Neural crest cell (in vitro differentiated cells): ENCODE data around the gene WDR5. TPM values are rescaled to one million over a fixed set of nuclear protein-coding genes. Genes with fewer than 3 reads are reported as not detected.

Source experiments
- DNase-seq: peaks from one replicate; pipeline ENCODE4 v3.0.0; 2021; ENCODE audit warnings: low read depth, mixed read lengths, low spot score
- H3K27ac Mint-ChIP-seq: one replicate; pipeline ENCODE4 v1.8.0; 2021; ENCODE audit warnings: mild to moderate bottlenecking, mixed read lengths; ENCODE audit not compliant: unreplicated experiment
- H3K27me3 Mint-ChIP-seq: 2 replicates; pipeline ENCODE4 v1.8.0; 2021; ENCODE audit warnings: low read depth, mild to moderate bottlenecking, mixed read lengths
- H3K36me3 Mint-ChIP-seq: 2 replicates; pipeline ENCODE4 v1.8.0; 2021; ENCODE audit warnings: low read depth, mild to moderate bottlenecking, mixed read lengths
- H3K4me1 Mint-ChIP-seq: 2 replicates; pipeline ENCODE4 v1.8.0; 2021; ENCODE audit warnings: mixed read lengths
- H3K4me3 Mint-ChIP-seq: one replicate; pipeline ENCODE4 v1.8.0; 2021; ENCODE audit warnings: mild to moderate bottlenecking, mixed read lengths
- H3K9me3 Mint-ChIP-seq: 2 replicates; pipeline ENCODE4 v1.8.0; 2021; ENCODE audit warnings: mixed read lengths
- total RNA-seq: library from RNA; stranded (reverse); gene quantifications from 2 replicates; pipeline ENCODE4 v1.2.1, GENCODE V29; 2021
- TF ChIP-seq, protein P1 (sequence below): fragments of 200-600 bp; sonication (generic); conservative IDR thresholded peaks from 2 replicates; pipeline ENCODE4 v1.5.0; 2021; ENCODE audit warnings: antibody characterized with exemption, mild to moderate bottlenecking

The WDR5 gene
- total RNA-seq, 1 donor from 2014 or later = 67.2 TPM

DNA sequence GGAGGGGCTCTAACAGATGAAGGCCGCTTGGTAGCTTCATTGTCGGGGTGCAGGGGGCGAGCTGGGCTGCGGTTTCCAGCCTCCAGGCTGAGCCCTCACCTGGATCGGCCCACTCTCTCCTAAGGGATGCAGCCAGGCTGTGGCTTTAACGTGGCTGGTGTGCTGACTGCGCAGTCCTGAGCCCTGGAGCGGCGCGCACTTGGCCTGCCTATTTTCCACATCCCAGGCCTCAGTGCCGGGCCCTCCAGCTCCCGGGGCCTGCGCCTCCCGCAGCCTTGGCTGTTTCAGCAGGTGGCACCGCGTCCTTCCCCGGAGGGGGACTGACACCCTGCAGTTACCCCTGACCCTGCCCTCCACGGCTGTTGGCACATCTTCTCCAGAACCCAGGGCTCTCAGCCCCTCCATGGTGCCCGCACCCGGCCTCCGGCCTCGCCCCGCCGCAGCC is 27.1 kb downstream of the WDR5 start:
- DNase-seq = no peak
- H3K27ac Mint-ChIP-seq = no peak overlapping the region

GRCh38 chr9:134163371-134164196 is 27.7 kb downstream of the WDR5 start:
- H3K27ac Mint-ChIP-seq = no peak overlapping the region
- H3K27me3 Mint-ChIP-seq = peaks cover 9% of the 10 kb centered on the region
- no peaks in the 10 kb centered on the region for H3K9me3 Mint-ChIP-seq
- H3K4me1 Mint-ChIP-seq = no peaks in the 10 kb centered on the region
- no peak overlapping the region for H3K4me3 Mint-ChIP-seq
- H3K36me3 Mint-ChIP-seq = peaks cover 11% of the 10 kb centered on the region
- TF ChIP-seq, protein P1, sequence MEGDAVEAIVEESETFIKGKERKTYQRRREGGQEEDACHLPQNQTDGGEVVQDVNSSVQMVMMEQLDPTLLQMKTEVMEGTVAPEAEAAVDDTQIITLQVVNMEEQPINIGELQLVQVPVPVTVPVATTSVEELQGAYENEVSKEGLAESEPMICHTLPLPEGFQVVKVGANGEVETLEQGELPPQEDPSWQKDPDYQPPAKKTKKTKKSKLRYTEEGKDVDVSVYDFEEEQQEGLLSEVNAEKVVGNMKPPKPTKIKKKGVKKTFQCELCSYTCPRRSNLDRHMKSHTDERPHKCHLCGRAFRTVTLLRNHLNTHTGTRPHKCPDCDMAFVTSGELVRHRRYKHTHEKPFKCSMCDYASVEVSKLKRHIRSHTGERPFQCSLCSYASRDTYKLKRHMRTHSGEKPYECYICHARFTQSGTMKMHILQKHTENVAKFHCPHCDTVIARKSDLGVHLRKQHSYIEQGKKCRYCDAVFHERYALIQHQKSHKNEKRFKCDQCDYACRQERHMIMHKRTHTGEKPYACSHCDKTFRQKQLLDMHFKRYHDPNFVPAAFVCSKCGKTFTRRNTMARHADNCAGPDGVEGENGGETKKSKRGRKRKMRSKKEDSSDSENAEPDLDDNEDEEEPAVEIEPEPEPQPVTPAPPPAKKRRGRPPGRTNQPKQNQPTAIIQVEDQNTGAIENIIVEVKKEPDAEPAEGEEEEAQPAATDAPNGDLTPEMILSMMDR = peak; percentile 53
- DNase-seq = peak; percentile 36

More for the DNA sequence above, 27.1 kb downstream of the WDR5 start:
- Mint-ChIP-seq H3K27me3 (peaks cover 9% of the 10 kb centered on the region), H3K36me3 (peaks cover 16% of the 10 kb centered on the region), H3K4me3 (peak overlapping the region; percentile 69), H3K4me1 (no peaks in the 10 kb centered on the region), H3K9me3 (no peaks in the 10 kb centered on the region)
- TF ChIP-seq, protein P1 = no peak

DNA sequence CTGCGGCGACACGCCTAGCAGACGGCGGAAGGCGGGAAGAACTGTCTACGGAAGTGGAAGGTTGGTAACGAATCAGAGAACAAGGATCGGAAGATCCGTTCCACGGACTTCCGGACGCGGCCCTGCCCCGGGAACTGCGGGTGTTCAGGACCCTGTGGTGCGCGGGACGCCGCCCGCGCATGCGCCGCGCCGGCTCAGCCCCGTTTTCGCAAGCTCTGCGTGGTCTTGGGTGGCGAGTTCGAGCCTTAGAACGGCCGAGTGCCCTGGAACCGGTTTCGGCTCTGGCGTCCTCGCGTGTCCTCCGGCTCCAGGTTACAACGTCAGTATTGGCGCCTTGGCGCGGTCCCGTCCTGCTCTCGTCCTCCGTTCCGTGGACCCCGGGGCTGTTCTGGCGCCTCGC is 29.0 kb downstream of the WDR5 start:
- no peaks in the 10 kb centered on the region for H3K9me3 Mint-ChIP-seq
- TF ChIP-seq, protein P1 = no peak
- DNase-seq = no peak
- H3K36me3 Mint-ChIP-seq = peaks cover 11% of the 10 kb centered on the region
- no peak overlapping the region for H3K27ac Mint-ChIP-seq
- H3K4me1 Mint-ChIP-seq = no peaks in the 10 kb centered on the region
- peaks cover 9% of the 10 kb centered on the region for H3K27me3 Mint-ChIP-seq
- no peak overlapping the region for H3K4me3 Mint-ChIP-seq

DNA sequence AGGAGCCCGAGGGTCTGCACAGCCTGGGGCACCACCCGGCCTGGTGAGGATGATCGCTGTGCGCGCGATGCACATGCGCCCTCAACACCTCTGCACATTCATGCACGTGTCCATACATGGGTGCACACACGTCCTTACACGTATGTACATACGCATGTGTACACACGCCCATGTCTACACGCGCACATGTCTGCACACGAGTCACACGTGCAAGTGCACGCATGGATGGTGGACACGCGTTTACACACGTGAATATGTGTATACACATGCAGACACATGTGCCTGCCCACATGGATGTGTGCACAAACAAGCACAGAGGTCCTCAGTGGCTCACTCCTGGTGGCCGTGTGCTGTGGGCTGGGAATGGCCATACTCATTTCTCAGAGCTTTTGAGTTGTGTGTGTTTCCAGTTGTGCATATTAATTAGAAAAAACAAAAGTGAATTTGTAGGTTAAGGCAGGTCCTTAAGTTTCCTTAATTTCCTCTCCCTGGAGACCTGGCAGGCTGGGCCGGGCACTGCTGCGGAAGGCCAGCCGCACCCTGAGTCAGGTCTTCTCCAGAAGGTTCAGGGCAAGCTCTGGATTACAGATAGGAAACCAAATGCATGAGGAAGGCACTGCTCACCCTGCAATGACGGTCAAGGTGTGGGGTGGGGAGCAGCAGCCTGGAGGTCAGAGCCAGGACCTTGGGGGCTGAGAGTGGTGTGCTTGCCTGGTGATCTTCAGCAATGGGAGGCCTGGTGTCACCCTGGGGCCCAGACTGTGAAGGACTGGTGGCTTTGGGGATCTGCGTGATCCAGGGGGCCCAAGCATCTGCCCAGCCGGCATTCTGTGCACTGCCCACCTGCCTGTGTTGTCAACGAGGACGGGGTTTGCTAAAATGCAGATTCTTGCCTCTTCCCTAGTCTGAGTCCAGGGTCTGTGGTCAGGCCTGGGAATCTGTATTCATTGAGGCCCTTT is 29.8 kb downstream of the WDR5 start:
- peaks cover 11% of the 10 kb centered on the region for H3K36me3 Mint-ChIP-seq
- H3K4me3 Mint-ChIP-seq = peak overlapping the region; percentile 75
- no peak overlapping the region for H3K27ac Mint-ChIP-seq
- H3K9me3 Mint-ChIP-seq = no peaks in the 10 kb centered on the region
- no peaks in the 10 kb centered on the region for H3K4me1 Mint-ChIP-seq
- peak; percentile 33 for DNase-seq
- H3K27me3 Mint-ChIP-seq = peaks cover 9% of the 10 kb centered on the region
- TF ChIP-seq, protein P1 = no peak

DNA sequence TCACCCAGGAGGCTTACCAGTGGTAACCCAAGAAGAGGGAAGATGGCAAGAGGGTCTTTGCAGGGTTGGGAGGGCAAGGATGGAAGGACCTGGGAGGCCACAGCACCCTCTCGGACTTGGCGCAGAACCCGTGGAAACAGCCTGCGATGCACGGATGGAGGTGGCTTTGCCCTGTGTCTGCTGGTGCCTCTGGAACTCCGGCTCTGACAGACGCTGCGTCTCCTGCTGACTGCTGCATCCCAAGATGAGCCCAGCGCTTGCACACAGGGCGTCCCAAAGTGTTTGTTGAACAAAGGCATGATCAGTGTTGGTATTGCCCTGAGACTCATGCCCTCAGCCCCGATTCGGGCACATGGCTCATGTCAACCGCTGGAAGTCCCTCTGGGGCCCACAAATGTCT is 30.5 kb downstream of the WDR5 start:
- Mint-ChIP-seq H3K9me3 (no peaks in the 10 kb centered on the region), H3K27ac (peak overlapping the region; percentile 43), H3K4me3 (peak overlapping the region; percentile 75)

More for the DNA sequence above, 30.5 kb downstream of the WDR5 start:
- Mint-ChIP-seq H3K27me3 (peaks cover 9% of the 10 kb centered on the region), H3K36me3 (peaks cover 11% of the 10 kb centered on the region), H3K4me1 (no peaks in the 10 kb centered on the region)
- TF ChIP-seq, protein P1 = no peak
- no peak for DNase-seq
